ENCODE results near the gene ZMAT2.

GRCh38 chr5:140696891-140697492, 3.3 kb upstream of the ZMAT2 start:
- TF ChIP-seq CTCF (IDR thresholded peaks at IDR 0.05; ENCODE audit: low read depth, low read length) (no peak), EZH2phosphoT487 (IDR thresholded peaks at IDR 0.05; ENCODE audit: low read depth) (no peak)
